Adrenal gland (tissue), 12 donors: ENCODE data around the gene ZNF516. TPM values are rescaled to one million over a fixed set of nuclear protein-coding genes. Genes with fewer than 3 reads are reported as not detected.

Experiments
- DNase-seq, 7 donors: peaks; one replicate each; pipeline ENCODE4 v3.0.0-alpha.2; 2019 to 2020
- H3K27ac ChIP-seq, 5 donors: fragments of 200-600 bp; sonication (generic) in 4 of 5; 1 replicate in 3 of 5; 2 replicates in 2 of 5; pipeline versions ENCODE4 v1.5.1 to v1.8.0; 2016 to 2020; ENCODE audit warnings: mild to moderate bottlenecking in 1 of 5
- H3K27me3 ChIP-seq: fragments of 200-600 bp; 2 replicates; pipeline ENCODE4 v1.8.0; 2021
- H3K36me3 ChIP-seq, 2 donors: fragments of 200-600 bp; replicated peaks in 1 of 2; 1 replicate in 1 of 2; 2 replicates in 1 of 2; pipeline versions ENCODE4 v1.5.1 to v1.8.0; 2018 to 2022
- H3K4me1 ChIP-seq, 2 donors: fragments of 200-600 bp; replicated peaks in 1 of 2; 1 replicate in 1 of 2; 2 replicates in 1 of 2; pipeline versions ENCODE4 v1.5.1 to v1.8.0; 2018 to 2021
- H3K4me3 ChIP-seq, 4 donors: fragments of 200-600 bp; sonication (generic) in 3 of 4; one replicate each; pipeline ENCODE4 v1.5.1; 2016 to 2018
- H3K9me3 ChIP-seq, 3 donors: fragments of 200-600 bp; sonication (generic) in 1 of 3; replicated peaks in 1 of 3; 1 replicate in 2 of 3; 2 replicates in 1 of 3; pipeline versions ENCODE4 v1.5.1 to v1.8.0; 2016 to 2021
- CTCF ChIP-seq, 6 experiments: fragments of 450-650 bp in 4 of 6; fragments of 200-600 bp in 2 of 6; sonication (generic) in 1 of 6; IDR thresholded peaks; 1 replicate in 5 of 6; 2 replicates in 1 of 6; pipeline versions ENCODE4 v1.5.1 to v1.8.0; 2016 to 2021; ENCODE audit warnings: antibody characterized with exemption in 6 of 6, mild to moderate bottlenecking in 2 of 6, moderate library complexity in 1 of 6
- POLR2A ChIP-seq, 2 donors: fragments of 450-650 bp; IDR thresholded peaks; one replicate each; pipeline ENCODE4 v1.6.1; 2017; ENCODE audit warnings: antibody characterized with exemption in 2 of 2, mild to moderate bottlenecking in 2 of 2, moderate library complexity in 1 of 2
- WGBS, 4 donors: extraction: QIAGEN DNeasy Blood & Tissue Kit in 2 of 4; methylation state at CpG; one replicate each; pipeline versions ENCODE4 v1.1.5 to v1.1.7; 2013 to 2017; 5-methylcytosine and 5-hydroxymethylcytosine counted together
- intact Hi-C, 2 donors: fragments of 100-400 bp; cut with DNase I; formaldehyde crosslinking; loops; one replicate each; pipeline versions ENCODE4 v1.14.1 to v1.15.0; 2022 to 2023
- polyA plus RNA-seq, 3 donors: library from polyadenylated mRNA; stranded (reverse); fragments of 200-250 nt in 2 of 3; fragments of 350-450 nt in 1 of 3; fragmentation: Illumina TruSeq in 1 of 3; extraction: RNeasy Lipid Tissue Mini Kit (QIAGEN cat#74804) in 1 of 3; gene quantifications; one replicate each; pipeline ENCODE4 v1.2.3, GENCODE V29; 2013 to 2014
- total RNA-seq, 9 donors: library from RNA; depleted of rRNA in 4 of 9; stranded (reverse); fragments of >200 nt in 4 of 9; fragments of 120-200 nt in 1 of 9; fragmentation: NEBNext Ultra II Directional in 1 of 9; extraction: Animal tissue kit (Norgen Biotek cat#: 25700) in 1 of 9; gene quantifications; one replicate each; pipeline versions ENCODE4 v1.1.0 to v1.2.4, GENCODE V29; 2013 to 2023
- donor health status: healthy with polysubstance abuse.
- donor health status: Bipolar disorder and iron deficiency.
- donor health status: DM: yes; HTN: yes; CAD: no.
- donor health status: DM: no; HTN: no; CAD: no.
- donor health status: DM: no; HTN: no; CAD: no.
- donor health status: DM: yes; HTN: yes; CAD: no.

Gene ZNF516
- total and polyA plus RNA-seq, 12 donors: 8.6 to 60.1 (median 31.0) TPM

- Histone ChIP-seq H3K4me3 (no peak overlapping the region), H3K27ac (no peak overlapping the region), H3K27me3 (no peaks in the 10 kb centered on the region), H3K4me1 (peaks cover 4 to 32% of the 10 kb centered on the region in 2 donors), H3K9me3 (no peaks in the 10 kb centered on the region), H3K36me3 (no peaks in the 10 kb centered on the region)
- WGBS, 4 donors: 88 to 91% (median 89%) methylated on average over 36 to 43 of the region's 43 CpGs
- TF ChIP-seq POLR2A (IDR thresholded peaks at IDR 0.05): no peak
- no peak for TF ChIP-seq CTCF (IDR thresholded peaks at IDR 0.05)
- DNase-seq: peak in 1 of 7 donors; percentile 50
- intact Hi-C loops: loop anchor here (5.0 to 10.0 kb wide), 4 partner anchors 82 to 285 kb away; no protein-coding TSS in a partner anchor
Measured at GRCh38 chr18:76402026-76402990, 92.7 kb downstream of the ZNF516 start.

- Histone ChIP-seq H3K36me3 (no peaks in the 10 kb centered on the region), H3K4me3 (no peak overlapping the region), H3K27me3 (no peaks in the 10 kb centered on the region), H3K27ac (peak overlapping the region in 1 of 5 donors; percentile 33), H3K4me1 (peaks cover 4 to 40% of the 10 kb centered on the region in 2 donors), H3K9me3 (no peaks in the 10 kb centered on the region)
- WGBS, 4 donors: 69 to 89% (median 81%) methylated on average over 18 to 25 of the region's 25 CpGs
- TF ChIP-seq POLR2A (IDR thresholded peaks at IDR 0.05) (no peak), CTCF (IDR thresholded peaks at IDR 0.05) (no peak)
- peak in 1 of 7 donors; percentile 50 for DNase-seq
- intact Hi-C loops: loop anchor here (5.0 to 10.0 kb wide), 4 partner anchors 83 to 286 kb away; no protein-coding TSS in a partner anchor
Measured at GRCh38 chr18:76401498-76401897, 93.5 kb downstream of the ZNF516 start.

GRCh38 chr18:76399613-76400391 is 95.2 kb downstream of the ZNF516 start:
- no peaks in the 10 kb centered on the region for H3K36me3 ChIP-seq
- no peak overlapping the region for H3K4me3 ChIP-seq
- intact Hi-C loops: loop anchor here (5.0 to 10.0 kb wide), 5 partner anchors 85 to 307 kb away; no protein-coding TSS in a partner anchor
- H3K27me3 ChIP-seq: no peaks in the 10 kb centered on the region
- 89 to 91% (median 90%) methylated on average over 13 to 14 of the region's 14 CpGs for WGBS, 4 donors
- DNase-seq: peak in 1 of 7 donors; percentile 48
- H3K27ac ChIP-seq: no peak overlapping the region
- no peak for TF ChIP-seq CTCF (IDR thresholded peaks at IDR 0.05)
- TF ChIP-seq POLR2A (IDR thresholded peaks at IDR 0.05): no peak
- no peaks in the 10 kb centered on the region for H3K9me3 ChIP-seq
- peaks cover 4 to 44% of the 10 kb centered on the region in 2 donors for H3K4me1 ChIP-seq
